Kidney tubule cell (primary cell): ENCODE measurements around the gene CMKLR1.
A peak's percentile ranks its signal among the peaks of the same experiment; 100 is the strongest.

Experiments
- DNase-seq: peaks from one replicate; pipeline ENCODE4 v3.0.0-alpha.2; 2018; ENCODE audit warnings: low spot score

Gene CMKLR1

GRCh38 chr12:108316176-108317086 is 22.7 kb downstream of the CMKLR1 start:
- no peak for DNase-seq

- no peak for DNase-seq
Measured at GRCh38 chr12:108315486-108316105, 23.5 kb downstream of the CMKLR1 start.

GRCh38 chr12:108313606-108314351 is 25.3 kb downstream of the CMKLR1 start:
- DNase-seq: no peak

GRCh38 chr12:108313241-108313605 is 25.9 kb downstream of the CMKLR1 start:
- no peak for DNase-seq

- DNase-seq: no peak
Measured at GRCh38 chr12:108312693-108313189, 26.4 kb downstream of the CMKLR1 start.

- no peak for DNase-seq
Measured at GRCh38 chr12:108312073-108312659, 26.9 kb downstream of the CMKLR1 start.

GRCh38 chr12:108311605-108312004 is 27.5 kb downstream of the CMKLR1 start:
- DNase-seq: no peak

GRCh38 chr12:108310489-108310888 is 28.6 kb downstream of the CMKLR1 start:
- DNase-seq: no peak

- no peak for DNase-seq
Measured at GRCh38 chr12:108309674-108310312, 29.3 kb downstream of the CMKLR1 start.

GRCh38 chr12:108308395-108309085 is 30.6 kb downstream of the CMKLR1 start:
- no peak for DNase-seq

- no peak for DNase-seq
Measured at GRCh38 chr12:108307006-108307405, 32.1 kb downstream of the CMKLR1 start.

GRCh38 chr12:108306506-108306905 is 32.6 kb downstream of the CMKLR1 start:
- DNase-seq: no peak

- DNase-seq: no peak
Measured at GRCh38 chr12:108305991-108306501, 33.1 kb downstream of the CMKLR1 start.

GRCh38 chr12:108305520-108305919 is 33.6 kb downstream of the CMKLR1 start:
- DNase-seq: no peak

GRCh38 chr12:108304633-108305032 is 34.5 kb downstream of the CMKLR1 start:
- no peak for DNase-seq

- DNase-seq: no peak
Measured at GRCh38 chr12:108303703-108304102, 35.4 kb downstream of the CMKLR1 start.

GRCh38 chr12:108302403-108303311 is 36.5 kb downstream of the CMKLR1 start:
- peak; percentile 16 for DNase-seq

GRCh38 chr12:108302016-108302402 is 37.1 kb downstream of the CMKLR1 start:
- no peak for DNase-seq

- no peak for DNase-seq
Measured at GRCh38 chr12:108301346-108301745, 37.8 kb downstream of the CMKLR1 start.
